ENCODE measurements around the gene PJA1.
A peak's percentile ranks its signal among the peaks of the same experiment; 100 is the strongest.

The PJA1 gene

GRCh38 chrX:69170319-69170718 is 5.1 kb upstream of the PJA1 start:
- H3K4me3 ChIP-seq (ENCODE audit: low read length), result no peak overlapping the region
- no peak overlapping the region for H3K9ac ChIP-seq (ENCODE audit: low read depth, low read length)
- H3K36me3 ChIP-seq (ENCODE audit: insufficient read depth, low read length), result no peaks in the 10 kb centered on the region
- H3K9me3 ChIP-seq (ENCODE audit: insufficient read depth, low read depth, low read length), result no peaks in the 10 kb centered on the region
- no peak overlapping the region for H3K27ac ChIP-seq (ENCODE audit: low read depth, low read length)
- peaks cover 4% of the 10 kb centered on the region; the same call in 1 of the 2 replicates for H3K4me1 ChIP-seq (ENCODE audit: insufficient read depth, low read length)
- H3K27me3 ChIP-seq (ENCODE audit: insufficient read depth, low read length), result no peaks in the 10 kb centered on the region

- H3K27ac ChIP-seq (ENCODE audit: low read depth, low read length), result no peak overlapping the region
- peaks cover 21% of the 10 kb centered on the region for H3K36me3 ChIP-seq (ENCODE audit: insufficient read depth, low read length)
- no peaks in the 10 kb centered on the region for H3K9me3 ChIP-seq (ENCODE audit: insufficient read depth, low read depth, low read length)
- peak overlapping the region; percentile 86 for H3K4me3 ChIP-seq (ENCODE audit: low read length)
- peaks cover 4% of the 10 kb centered on the region; the same call in 1 of the 2 replicates for H3K4me1 ChIP-seq (ENCODE audit: insufficient read depth, low read length)
- no peak overlapping the region for H3K9ac ChIP-seq (ENCODE audit: low read depth, low read length)
- 26% methylated on average over 23 of the region's 23 CpGs for WGBS
- no peaks in the 10 kb centered on the region for H3K27me3 ChIP-seq (ENCODE audit: insufficient read depth, low read length)
Measured at GRCh38 chrX:69163936-69164741, 1.1 kb downstream of the PJA1 start.

- Histone ChIP-seq H3K36me3 (ENCODE audit: insufficient read depth, low read length) (peaks cover 21% of the 10 kb centered on the region), H3K4me3 (ENCODE audit: low read length) (no peak overlapping the region), H3K27me3 (ENCODE audit: insufficient read depth, low read length) (no peaks in the 10 kb centered on the region), H3K27ac (ENCODE audit: low read depth, low read length) (no peak overlapping the region), H3K9ac (ENCODE audit: low read depth, low read length) (no peak overlapping the region), H3K9me3 (ENCODE audit: insufficient read depth, low read depth, low read length) (no peaks in the 10 kb centered on the region), H3K4me1 (ENCODE audit: insufficient read depth, low read length) (peaks cover 4% of the 10 kb centered on the region; the same call in 1 of the 2 replicates)
- 93% methylated on average over 9 of the region's 9 CpGs for WGBS
Measured at GRCh38 chrX:69162361-69162865, 2.8 kb downstream of the PJA1 start.

GRCh38 chrX:69161786-69162349 is 3.4 kb downstream of the PJA1 start:
- Histone ChIP-seq H3K27ac (ENCODE audit: low read depth, low read length) (no peak overlapping the region), H3K4me3 (ENCODE audit: low read length) (no peak overlapping the region), H3K9ac (ENCODE audit: low read depth, low read length) (no peak overlapping the region), H3K36me3 (ENCODE audit: insufficient read depth, low read length) (peaks cover 21% of the 10 kb centered on the region), H3K4me1 (ENCODE audit: insufficient read depth, low read length) (peaks cover 4% of the 10 kb centered on the region; the same call in 1 of the 2 replicates), H3K27me3 (ENCODE audit: insufficient read depth, low read length) (no peaks in the 10 kb centered on the region), H3K9me3 (ENCODE audit: insufficient read depth, low read depth, low read length) (no peaks in the 10 kb centered on the region)
- WGBS, result 91% methylated on average over 26 of the region's 26 CpGs

GRCh38 chrX:69161371-69161770 is 3.9 kb downstream of the PJA1 start:
- Histone ChIP-seq H3K4me1 (ENCODE audit: insufficient read depth, low read length) (peaks cover 4% of the 10 kb centered on the region; the same call in 1 of the 2 replicates), H3K9me3 (ENCODE audit: insufficient read depth, low read depth, low read length) (no peaks in the 10 kb centered on the region), H3K9ac (ENCODE audit: low read depth, low read length) (no peak overlapping the region), H3K27me3 (ENCODE audit: insufficient read depth, low read length) (no peaks in the 10 kb centered on the region), H3K4me3 (ENCODE audit: low read length) (no peak overlapping the region), H3K27ac (ENCODE audit: low read depth, low read length) (no peak overlapping the region), H3K36me3 (ENCODE audit: insufficient read depth, low read length) (peaks cover 21% of the 10 kb centered on the region)
- 96% methylated on average over 10 of the region's 10 CpGs for WGBS

- Histone ChIP-seq H3K9ac (ENCODE audit: low read depth, low read length) (no peak overlapping the region), H3K9me3 (ENCODE audit: insufficient read depth, low read depth, low read length) (no peaks in the 10 kb centered on the region), H3K4me1 (ENCODE audit: insufficient read depth, low read length) (peaks cover 19% of the 10 kb centered on the region), H3K27me3 (ENCODE audit: insufficient read depth, low read length) (no peaks in the 10 kb centered on the region), H3K4me3 (ENCODE audit: low read length) (no peak overlapping the region), H3K27ac (ENCODE audit: low read depth, low read length) (no peak overlapping the region), H3K36me3 (ENCODE audit: insufficient read depth, low read length) (peaks cover 21% of the 10 kb centered on the region)
- WGBS, result 67% methylated on average over 13 of the region's 13 CpGs
Measured at GRCh38 chrX:69158166-69158980, 6.9 kb downstream of the PJA1 start.

- Histone ChIP-seq H3K4me3 (ENCODE audit: low read length) (no peak overlapping the region), H3K4me1 (ENCODE audit: insufficient read depth, low read length) (peaks cover 31% of the 10 kb centered on the region), H3K27ac (ENCODE audit: low read depth, low read length) (no peak overlapping the region), H3K9me3 (ENCODE audit: insufficient read depth, low read depth, low read length) (no peaks in the 10 kb centered on the region), H3K9ac (ENCODE audit: low read depth, low read length) (no peak overlapping the region), H3K36me3 (ENCODE audit: insufficient read depth, low read length) (peaks cover 9% of the 10 kb centered on the region), H3K27me3 (ENCODE audit: insufficient read depth, low read length) (no peaks in the 10 kb centered on the region)
- WGBS, result 90% methylated on average over 5 of the region's 5 CpGs
Measured at GRCh38 chrX:69156638-69157037, 8.6 kb downstream of the PJA1 start.

- Histone ChIP-seq H3K4me3 (ENCODE audit: low read length) (no peak overlapping the region), H3K36me3 (ENCODE audit: insufficient read depth, low read length) (peaks cover 2% of the 10 kb centered on the region; the same call in 1 of the 2 replicates), H3K27ac (ENCODE audit: low read depth, low read length) (no peak overlapping the region), H3K4me1 (ENCODE audit: insufficient read depth, low read length) (peaks cover 35% of the 10 kb centered on the region), H3K9ac (ENCODE audit: low read depth, low read length) (no peak overlapping the region), H3K27me3 (ENCODE audit: insufficient read depth, low read length) (no peaks in the 10 kb centered on the region), H3K9me3 (ENCODE audit: insufficient read depth, low read depth, low read length) (no peaks in the 10 kb centered on the region)
- 86% methylated on average over 5 of the region's 5 CpGs for WGBS
Measured at GRCh38 chrX:69155786-69156520, 9.3 kb downstream of the PJA1 start.

GRCh38 chrX:69154051-69154450 is 11.2 kb downstream of the PJA1 start:
- H3K27ac ChIP-seq (ENCODE audit: low read depth, low read length), result peak overlapping the region; percentile 13; the same call in 1 of the 2 replicates
- H3K9ac ChIP-seq (ENCODE audit: low read depth, low read length), result no peak overlapping the region
- no peak overlapping the region for H3K4me3 ChIP-seq (ENCODE audit: low read length)
- H3K36me3 ChIP-seq (ENCODE audit: insufficient read depth, low read length), result no peaks in the 10 kb centered on the region
- H3K27me3 ChIP-seq (ENCODE audit: insufficient read depth, low read length), result no peaks in the 10 kb centered on the region
- H3K4me1 ChIP-seq (ENCODE audit: insufficient read depth, low read length), result peaks cover 48% of the 10 kb centered on the region
- 87% methylated on average over 6 of the region's 6 CpGs for WGBS
- no peaks in the 10 kb centered on the region for H3K9me3 ChIP-seq (ENCODE audit: insufficient read depth, low read depth, low read length)

- Histone ChIP-seq H3K9me3 (ENCODE audit: insufficient read depth, low read depth, low read length) (no peaks in the 10 kb centered on the region), H3K27me3 (ENCODE audit: insufficient read depth, low read length) (no peaks in the 10 kb centered on the region), H3K9ac (ENCODE audit: low read depth, low read length) (no peak overlapping the region), H3K36me3 (ENCODE audit: insufficient read depth, low read length) (no peaks in the 10 kb centered on the region), H3K4me3 (ENCODE audit: low read length) (no peak overlapping the region), H3K27ac (ENCODE audit: low read depth, low read length) (peak overlapping the region; percentile 13; the same call in 1 of the 2 replicates), H3K4me1 (ENCODE audit: insufficient read depth, low read length) (peaks cover 53% of the 10 kb centered on the region)
- WGBS, result 53% methylated on average over 8 of the region's 8 CpGs
Measured at GRCh38 chrX:69153060-69153730, 12.1 kb downstream of the PJA1 start.

All from HUES64 (cell line).